NCI-H748 (cell line): ENCODE measurements around the gene SYNGR1.

ENCODE experiments used
- DNase-seq: peaks from one replicate; lab custom pipeline; 2025; ENCODE audit not compliant: unreplicated experiment; lab: John Stamatoyannopoulos, UW

Gene SYNGR1

DNA sequence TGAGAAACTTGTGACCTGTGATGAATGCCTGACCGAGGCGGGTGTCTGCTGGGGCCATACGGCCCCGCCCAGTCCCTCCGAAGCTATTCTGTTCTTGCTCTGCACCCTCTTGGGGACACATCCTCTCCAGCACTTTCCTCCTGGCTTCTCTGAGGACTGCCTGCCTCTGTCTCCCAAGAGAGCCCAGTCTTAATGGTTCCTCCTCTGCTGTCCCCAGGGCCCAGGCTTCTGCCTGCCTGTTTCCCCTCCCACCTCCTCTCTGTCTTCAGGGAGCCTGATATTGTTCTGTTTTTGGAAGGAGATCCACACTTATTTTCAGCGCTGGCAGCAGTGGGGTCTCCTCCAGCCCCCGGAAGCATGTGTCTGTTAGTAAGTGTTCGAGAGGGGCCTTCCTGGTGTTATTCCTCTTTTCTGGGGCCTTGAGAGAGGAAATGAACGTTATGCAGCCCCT is 18.7 kb downstream of the SYNGR1 start:
- DNase-seq = no peak

DNA sequence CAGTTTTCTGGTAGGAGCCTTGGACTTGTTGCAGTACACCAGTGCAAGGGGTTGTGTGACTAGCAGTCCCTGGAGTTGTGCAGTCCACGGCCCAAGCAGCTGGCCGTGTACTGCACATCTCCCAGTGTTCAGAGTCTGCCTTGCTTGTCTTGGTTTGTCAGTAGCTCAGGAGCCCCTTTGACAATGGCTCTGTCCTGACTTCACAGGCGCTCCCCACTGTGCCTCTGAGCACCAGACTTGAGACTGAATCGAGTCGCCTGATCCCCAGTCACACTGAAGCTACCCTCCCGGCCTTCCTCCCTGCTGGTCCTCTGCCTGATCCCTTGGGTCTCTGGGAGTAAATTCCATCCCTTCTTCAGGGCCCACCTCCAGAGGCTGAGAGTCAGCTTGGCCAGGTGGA is 19.4 kb downstream of the SYNGR1 start:
- no peak for DNase-seq

DNA sequence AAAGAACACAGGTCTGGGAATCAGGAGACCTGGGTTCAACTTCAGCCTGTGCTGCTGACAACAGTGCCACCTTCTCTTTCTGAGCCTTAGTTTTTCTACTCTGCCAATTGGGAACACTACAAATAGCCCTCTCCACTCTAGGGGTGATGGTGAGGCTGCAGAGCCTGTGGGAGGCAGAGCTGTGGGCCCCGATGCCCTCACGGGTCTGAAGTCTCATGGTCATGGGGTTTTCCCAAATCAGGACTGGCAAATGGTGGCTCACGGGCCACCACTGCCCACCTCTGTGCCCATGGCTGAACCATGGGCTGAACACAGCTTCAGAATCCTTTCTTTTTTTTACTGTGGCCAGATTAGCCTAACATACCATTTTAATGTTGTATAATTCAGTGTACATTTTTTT is 19.8 kb downstream of the SYNGR1 start:
- no peak for DNase-seq

DNA sequence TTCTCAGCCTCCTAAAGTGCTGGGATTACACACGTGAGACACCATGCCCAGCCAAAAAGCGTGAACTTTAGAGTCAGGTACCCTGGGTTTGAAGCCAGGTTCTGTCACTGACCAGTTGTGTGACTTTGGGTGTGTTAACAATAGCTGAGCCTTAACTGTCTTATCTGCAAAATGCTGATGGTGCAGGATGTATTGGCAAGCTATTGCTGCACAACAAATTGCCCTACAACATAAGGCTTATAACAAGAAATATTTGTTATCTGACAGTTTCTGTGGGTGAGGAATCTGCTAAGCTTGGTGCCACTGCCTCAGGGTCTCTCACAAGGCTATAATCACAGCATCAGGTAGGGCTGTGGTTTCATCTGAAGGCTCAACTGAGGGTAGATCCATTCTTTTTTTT is 21.9 kb downstream of the SYNGR1 start:
- no peak for DNase-seq

DNA sequence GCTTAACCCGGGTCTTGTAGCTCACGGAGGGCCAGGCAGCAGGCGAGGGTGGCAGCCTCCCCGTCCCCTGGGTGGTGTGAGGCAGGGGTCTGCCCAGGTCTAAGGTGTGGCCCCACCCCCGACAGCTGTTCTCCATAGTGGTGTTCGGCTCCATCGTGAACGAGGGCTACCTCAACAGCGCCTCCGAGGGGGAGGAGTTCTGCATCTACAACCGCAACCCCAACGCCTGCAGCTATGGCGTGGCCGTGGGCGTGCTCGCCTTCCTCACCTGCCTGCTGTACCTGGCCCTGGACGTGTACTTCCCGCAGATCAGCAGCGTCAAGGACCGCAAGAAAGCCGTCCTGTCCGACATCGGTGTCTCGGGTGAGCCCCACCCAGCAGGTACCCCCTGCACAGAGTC is 24.4 kb downstream of the SYNGR1 start:
- no peak for DNase-seq

DNA sequence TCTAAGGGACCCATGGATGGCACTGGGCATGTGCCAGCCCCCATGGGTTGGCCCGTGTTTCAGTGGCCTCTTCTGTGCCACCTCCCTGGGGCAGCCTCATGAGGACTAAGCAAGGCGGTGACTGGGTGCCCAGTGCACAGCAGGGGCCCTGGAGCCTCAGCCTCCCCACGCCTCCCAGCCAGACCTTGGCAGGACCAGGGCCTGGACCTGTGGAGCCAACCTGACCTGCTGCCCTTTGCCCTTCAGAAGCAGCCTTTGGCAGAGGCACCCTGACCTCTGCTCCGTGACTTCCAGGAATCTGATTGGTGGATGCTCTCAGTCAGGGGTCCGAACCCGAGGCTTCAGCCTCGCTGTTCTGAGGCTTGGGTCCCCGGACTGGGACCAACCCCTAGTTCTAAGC is 25.0 kb downstream of the SYNGR1 start:
- no peak for DNase-seq

DNA sequence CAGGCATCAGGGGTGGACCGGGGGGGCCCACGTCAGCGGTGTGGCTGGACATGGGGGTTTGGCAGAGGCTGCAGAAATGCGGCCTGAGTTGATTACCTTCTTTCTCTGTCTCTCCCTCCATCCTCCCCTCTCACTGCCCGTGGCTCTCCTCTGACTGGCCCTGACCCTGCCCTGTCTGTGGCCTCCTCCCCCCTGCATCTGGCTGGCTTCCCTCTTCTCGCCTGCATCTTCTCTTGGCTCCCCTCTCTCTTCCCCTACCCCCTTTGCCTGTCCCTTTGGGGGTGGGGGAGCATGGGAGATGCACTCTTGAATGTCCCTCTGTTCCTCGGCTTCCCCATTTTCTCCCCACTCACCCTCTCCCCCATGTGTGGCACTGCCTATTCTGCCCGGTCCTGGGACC is 25.9 kb downstream of the SYNGR1 start:
- DNase-seq = no peak

DNA sequence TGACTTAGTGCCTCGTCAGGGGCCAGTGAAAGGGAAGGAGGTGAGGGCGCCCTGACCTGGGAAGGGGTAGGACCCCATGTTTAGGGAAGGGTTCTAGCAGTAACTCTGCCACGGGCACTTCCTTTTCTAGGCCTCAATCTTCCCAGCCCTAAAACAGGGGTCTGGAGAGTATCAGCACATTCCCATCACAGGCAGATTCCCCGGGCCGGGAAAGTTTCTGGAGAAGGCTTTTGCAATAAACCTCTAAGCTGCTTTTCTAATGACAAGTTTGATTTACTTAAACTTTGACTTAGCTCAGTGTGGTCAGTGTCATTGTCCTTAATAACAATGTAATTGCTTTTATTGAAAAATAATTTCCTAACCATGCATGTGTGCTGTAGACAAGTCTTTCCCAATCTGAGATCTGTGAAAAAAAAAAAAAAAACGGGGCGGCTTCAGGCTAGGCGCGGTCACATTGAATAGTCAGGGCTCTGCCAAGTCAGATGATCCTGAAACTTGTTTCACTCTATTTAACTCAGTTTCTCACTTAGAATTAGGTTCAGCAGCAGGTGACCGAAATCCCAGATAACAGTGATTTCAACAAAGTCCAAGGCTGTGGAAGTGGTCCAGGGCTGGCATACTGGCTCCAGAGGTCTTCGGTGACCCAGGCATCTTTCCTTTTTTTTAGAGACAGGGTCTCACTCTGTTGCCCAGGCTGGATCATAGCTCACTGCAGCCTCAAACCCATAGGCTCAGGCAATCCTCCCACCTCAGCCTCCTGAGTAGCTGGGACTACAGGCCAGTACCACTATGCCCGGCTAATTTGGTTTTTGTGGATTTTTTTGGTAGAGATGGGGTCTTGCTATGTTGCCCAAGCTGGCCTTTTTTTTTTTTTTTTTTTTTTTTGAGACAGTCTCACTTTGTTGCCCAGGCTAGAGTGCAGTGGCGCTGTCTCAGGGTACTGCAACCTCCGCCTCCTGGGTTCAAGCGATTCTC is 30.3 kb downstream of the SYNGR1 start:
- no peak for DNase-seq

DNA sequence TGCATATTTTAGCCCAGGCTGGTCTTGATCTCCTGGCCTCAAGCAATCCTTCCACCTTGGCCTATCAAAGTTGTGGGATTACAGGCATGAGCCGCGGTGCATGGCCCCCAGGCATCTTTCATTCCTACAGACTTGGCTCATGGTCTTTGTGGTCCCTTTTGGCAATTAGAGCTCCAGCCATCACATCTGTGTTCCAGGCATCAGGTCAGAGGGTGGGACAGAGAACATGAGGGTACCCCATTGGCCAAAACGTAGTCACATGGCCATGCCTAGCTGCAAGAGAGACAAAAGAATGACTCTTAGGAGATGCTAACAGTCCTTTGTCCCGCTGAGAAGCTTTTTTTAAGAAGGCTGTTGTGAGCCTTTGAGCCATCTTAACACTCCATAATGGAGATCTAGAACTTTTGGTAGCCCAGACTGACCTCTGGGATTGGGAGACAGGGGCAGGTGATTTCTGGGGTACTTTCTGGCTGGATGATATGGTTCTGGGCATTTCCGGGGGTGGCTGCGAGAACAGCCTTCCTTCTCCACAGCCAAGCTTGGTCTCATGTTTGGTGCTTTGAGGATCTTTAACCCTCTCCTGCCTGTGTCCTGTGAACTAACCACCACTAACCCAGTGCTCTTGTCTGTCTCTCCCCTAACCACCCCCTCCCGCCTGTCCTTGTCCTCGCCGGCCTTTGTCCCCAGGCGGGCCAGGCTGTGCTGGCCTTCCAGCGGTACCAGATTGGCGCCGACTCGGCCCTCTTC is 31.4 kb downstream of the SYNGR1 start:
- DNase-seq = no peak

DNA sequence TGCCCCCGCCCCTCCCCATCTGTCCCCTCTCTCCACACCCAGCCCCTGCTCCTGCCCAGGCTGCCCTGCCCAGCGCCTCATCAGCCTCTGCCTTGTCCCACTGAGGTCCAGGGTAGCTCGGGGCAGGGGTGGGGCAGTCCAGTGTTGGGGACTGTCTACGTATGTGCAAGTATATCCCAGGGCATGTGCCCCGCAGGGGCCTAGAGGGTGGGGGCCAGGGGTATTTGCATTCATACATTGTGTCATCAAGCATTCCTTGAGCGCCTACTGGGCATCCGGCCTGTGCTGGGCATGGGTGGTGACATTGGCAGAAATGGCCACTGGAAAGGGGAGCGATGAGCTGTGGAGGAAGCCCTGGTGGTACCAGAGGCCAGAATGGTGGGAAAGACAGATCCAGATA is 32.1 kb downstream of the SYNGR1 start:
- no peak for DNase-seq

DNA sequence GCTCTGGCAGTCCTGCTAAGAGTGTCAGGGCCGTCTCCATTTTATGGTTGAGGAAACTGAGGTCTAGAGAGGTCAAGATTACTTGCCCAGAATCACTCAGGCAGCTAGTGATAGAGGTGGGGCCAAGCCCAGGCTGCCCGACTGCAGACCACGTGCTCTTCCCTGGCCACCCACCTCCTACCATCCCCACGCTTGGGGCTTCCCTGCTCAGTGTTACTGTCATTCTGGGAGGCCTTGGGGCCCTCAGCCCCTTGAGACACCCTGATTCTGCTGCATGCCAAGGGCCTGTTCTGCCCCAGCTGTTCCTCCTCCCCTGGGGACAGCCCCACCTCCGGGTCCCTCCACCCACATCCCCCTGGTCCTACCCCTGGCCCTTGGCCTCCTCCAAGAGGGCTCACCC is 32.6 kb downstream of the SYNGR1 start:
- no peak for DNase-seq

DNA sequence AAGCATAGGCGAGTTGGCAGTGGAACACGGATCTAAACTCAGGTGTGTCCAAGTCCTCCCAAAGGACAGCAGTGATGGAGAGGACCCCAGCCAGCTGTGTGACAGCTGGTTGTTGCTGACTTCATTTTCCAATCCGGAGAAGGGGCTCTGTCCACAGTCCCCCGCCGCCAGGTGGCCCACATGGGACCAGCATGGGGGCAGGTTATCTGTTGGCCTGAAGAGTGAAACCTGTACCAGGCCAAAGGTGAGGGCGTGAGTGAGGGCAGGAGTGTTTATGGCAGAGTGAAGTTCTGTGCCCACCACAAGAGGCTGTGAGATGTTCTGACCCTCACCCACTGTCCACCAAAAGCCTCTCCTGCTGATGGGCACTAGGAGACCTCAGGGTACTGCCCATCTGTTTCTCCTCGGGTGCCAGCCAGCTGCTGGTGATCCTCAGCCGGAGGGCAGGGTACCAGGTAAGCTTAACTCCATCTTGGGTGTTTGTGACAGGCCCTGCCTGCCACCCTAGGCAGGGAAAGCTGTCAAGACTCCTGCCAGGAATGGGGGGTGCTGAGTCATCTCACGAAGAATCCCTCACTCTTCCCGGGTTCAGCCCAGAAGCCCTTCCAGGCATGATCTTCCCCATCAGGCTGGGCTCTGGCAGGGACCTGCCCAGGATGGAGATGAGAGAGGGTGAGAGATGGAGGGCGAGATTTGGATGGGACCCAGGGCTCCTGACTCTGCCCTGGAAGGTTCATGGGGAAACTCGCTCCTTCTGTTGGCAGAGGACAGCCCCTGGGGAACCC is 34.2 kb downstream of the SYNGR1 start:
- DNase-seq = no peak

DNA sequence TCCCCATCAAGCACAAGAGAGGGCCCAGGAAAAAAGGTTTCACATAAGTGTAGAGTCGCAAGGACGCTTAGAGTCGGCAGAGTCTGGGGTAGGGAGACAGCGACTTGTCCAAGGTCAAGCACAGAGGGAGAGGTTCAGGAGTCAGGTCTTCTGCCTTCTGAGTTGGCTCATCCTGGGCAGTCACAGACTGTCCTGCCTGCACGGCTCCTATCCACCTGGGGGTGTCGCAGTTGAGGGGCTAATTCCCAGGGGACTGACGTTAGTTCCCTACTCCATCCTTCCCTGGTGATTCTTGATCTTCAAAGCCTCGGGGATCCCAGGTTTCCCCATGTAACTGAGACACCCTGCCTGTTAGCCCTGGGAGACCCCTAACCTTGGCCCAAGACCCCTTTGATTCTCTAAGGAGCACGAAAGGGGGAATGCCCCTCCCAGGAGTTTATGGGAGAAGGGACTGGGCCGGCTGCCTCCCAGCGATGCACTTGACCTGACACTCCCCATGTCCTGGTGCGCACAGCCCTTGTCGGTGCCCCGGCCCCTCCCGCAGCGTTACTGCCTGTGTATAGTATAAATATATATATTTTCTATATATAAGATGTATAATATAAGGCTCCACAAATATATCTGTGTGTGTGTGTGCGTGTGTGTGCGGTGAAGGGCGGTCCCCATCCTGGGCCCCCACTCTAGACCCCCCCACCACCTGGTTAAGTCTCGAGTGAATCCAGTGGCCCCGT is 35.1 kb downstream of the SYNGR1 start:
- peak; percentile 42 for DNase-seq

DNA sequence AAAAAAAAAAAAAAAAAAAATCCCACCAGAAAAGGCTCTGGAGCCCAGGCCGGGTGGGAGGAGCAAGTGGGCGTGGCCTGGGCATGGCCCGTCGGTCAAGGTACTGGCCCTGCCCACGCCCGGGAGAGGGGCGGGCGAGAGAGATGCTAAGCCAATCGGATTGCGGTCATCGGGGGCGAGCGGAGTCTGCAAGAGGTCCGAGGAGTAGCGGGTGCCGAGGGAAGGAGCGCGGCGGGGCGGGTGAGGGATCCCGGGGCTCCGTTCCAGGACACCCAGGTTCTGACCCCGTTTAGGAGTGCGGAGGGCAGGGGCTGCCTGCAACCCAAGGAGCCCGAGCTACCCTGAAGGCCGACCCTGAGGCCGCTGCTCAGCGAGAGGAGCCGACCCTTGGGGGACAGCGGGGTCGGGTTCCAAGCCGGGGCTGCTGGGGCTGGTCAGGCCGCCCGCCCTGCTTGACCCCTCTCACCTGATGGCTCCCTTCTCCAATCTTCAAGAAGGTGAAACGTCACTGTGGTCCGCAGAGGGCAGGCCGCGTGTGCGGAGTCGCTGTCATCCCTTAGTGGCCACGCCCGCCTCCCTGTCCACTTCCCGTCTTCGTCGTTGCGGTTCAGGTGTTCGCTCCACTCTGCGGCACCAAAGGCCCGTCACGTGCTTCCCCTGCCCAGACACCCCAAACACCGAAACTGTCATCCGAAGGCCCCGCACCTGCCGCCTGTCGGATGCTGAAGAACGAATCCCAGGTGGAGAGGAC is 38.6 kb downstream of the SYNGR1 start:
- peak; percentile 77 for DNase-seq

DNA sequence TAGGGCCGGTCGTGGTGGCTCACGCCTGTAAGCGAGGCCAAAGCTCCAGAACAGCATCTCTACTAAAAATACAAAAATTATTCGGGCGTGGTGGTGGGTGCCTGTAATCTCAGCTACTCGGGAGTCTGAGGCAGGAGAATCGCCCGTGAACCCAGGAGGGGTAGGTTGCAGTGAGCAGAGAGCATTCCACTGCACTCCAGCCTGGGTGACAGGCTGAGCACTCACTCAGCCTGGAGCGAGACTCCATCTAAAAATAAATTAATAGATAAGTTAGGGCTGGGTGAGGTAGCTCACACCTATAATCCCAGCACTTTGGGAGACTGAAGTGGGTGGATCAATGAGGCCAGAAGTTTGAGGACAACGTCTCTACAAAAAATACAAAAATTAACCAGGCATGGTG is 39.6 kb downstream of the SYNGR1 start:
- no peak for DNase-seq

DNA sequence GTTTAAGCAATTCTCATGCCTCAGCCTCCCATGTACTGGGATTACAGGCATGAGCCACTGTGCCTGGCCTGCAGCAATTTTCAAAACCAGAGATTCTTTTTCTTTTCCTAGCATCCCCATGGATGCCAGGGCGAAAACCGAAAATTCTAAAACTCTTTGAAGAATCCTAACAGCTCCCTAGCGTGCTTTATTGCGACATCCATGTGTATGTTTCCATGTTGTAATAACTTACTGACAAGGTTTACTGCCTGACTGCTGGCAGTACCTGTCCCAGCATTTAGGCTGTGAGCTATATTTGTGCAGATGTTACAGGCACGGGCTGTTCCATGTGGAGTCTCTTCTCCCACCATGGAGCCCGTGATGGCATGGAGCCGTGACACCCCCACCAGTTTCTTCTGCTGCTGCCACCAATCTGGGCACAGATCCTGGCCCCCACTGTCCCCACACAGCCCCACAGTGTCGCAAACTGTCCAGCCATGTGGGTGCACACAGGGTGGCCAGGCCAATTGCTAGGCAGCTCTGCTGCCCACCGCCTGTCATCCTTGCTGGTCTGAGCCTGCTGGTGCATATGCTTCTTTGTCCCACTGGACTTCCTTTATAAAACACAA is 42.7 kb downstream of the SYNGR1 start:
- no peak for DNase-seq

DNA sequence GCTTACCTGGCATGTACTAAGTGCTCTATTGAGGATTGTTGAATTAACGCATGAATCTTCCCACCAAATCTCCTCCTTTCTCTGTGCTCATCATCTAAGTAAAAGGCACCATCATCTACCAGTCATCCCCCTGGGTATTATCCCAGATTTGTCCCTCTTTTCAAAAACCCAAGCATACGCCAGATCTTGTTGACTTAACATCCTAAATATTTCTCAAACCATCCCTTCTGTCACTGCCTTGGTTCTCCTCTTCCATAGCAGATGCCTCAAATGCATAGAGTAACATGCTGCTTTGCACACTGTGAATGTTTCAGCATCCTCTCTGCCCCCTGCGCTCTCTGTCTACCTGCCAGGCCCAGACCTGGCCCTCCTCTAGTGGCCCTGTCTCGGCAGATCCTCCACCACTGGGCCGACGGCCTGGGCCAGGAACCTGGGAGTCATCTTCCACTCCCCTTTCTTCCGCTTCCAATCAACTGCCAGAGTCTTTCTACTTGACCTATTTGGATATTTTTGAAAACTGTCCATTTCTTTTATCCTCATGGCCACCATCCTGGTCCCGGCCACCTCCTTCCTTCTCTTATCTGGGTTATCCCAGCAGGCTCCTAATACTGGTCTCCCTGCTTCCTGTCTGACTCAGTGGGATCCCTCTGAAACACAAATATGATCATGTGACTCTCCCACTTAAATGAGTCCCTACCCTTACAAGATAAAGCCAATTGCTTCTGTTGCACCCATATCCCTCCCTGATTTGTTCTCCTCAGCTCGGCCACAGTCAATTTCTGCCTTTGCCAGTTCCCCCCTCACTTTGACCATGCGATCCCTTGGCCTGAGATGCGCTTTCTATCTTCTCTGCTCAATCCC is 46.4 kb downstream of the SYNGR1 start:
- no peak for DNase-seq

DNA sequence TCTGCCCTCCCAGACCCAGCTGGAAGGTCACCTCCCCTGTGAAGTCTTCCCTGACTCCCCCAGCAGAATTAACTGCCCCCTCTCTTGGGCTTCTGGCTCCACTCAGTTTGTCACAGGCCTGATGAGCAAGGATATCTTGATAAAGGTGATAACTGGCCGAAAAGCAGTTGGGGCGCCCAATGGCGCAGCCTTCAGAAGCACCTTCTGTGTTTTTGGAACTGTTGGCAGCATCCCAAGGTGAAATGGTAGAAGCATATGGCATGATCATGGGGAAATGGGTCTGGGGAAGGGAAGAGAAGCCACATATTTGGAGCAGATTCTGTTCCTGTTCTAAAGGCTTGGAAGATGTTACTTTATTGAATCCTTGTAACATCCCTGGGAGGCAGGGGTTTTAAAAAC is 47.0 kb downstream of the SYNGR1 start:
- no peak for DNase-seq

DNA sequence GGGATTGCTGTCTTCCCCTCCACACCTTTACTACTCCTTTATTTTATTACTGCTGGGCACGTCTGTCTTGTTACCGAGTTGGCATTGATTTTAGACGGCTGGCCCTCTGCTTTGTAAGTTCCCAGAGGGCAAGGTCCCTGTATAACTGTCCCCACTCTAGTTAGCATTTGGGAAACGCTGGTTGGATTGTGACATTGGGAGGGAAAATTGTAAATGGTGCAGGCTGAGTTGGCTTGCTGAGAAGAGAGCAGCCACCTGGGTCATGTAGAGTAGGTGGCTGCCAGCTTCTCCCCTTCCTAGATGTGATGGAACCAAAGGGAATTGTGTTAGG is 51.5 kb downstream of the SYNGR1 start:
- no peak for DNase-seq
